ENCODE results near the gene RFX7. TPM values are rescaled to one million over a fixed set of nuclear protein-coding genes. Genes with fewer than 3 reads are reported as not detected.
"Not testable (repeated sequence)": the region's sequence is repeated elsewhere in the genome, so short reads cannot be mapped to it uniquely, and the experiment has no call there.

The RFX7 gene
- total RNA-seq, 3 donors from 2014 or later: 8.3 to 14.8 (median 10.8) TPM

DNA sequence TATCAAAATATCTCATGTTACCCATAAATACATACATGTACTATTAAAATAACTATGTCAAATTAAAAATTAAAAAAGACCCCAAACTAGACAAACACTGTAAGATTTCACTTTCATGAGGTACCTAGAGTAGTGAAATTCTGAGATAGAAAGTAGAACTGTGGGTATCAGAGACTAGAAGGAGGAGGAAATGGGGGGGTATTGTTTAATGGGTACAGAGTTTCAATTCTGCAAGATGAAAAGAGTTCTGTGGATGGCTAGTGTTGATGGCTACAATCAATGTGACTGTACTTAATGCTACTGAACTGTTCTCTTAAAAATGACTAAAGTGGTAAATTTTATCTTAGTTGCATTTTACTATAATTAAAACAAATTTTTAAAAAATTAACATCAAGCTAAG is 36.6 kb downstream of the RFX7 start:
- no peak for DNase-seq (ENCODE audit: low spot score in 2 of 2)
- Histone ChIP-seq H3K36me3 (no peaks in the 10 kb centered on the region), H3K4me3 (no peak overlapping the region), H3K27ac (no peak overlapping the region), H3K4me1 (no peaks in the 10 kb centered on the region), H3K27me3 (no peaks in the 10 kb centered on the region), H3K9me3 (peaks cover 0 to 2% of the 10 kb centered on the region in 2 donors)
- TF ChIP-seq POLR2A (IDR thresholded peaks at IDR 0.05): no peak
- TF ChIP-seq POLR2AphosphoS5 (IDR thresholded peaks at IDR 0.05): no peak
- no peak for TF ChIP-seq CTCF (IDR thresholded peaks at IDR 0.05)
- intact Hi-C loops (cut with DNase I; ENCODE audit: low total_unique reads): no loop called here

- Histone ChIP-seq H3K9me3 (no peaks in the 10 kb centered on the region), H3K27ac (no peak overlapping the region), H3K36me3 (no peaks in the 10 kb centered on the region), H3K4me3 (no peak overlapping the region), H3K4me1 (no peaks in the 10 kb centered on the region), H3K27me3 (no peaks in the 10 kb centered on the region)
- no peak for TF ChIP-seq CTCF (IDR thresholded peaks at IDR 0.05)
- no peak for TF ChIP-seq POLR2A (IDR thresholded peaks at IDR 0.05)
- no peak for TF ChIP-seq POLR2AphosphoS5 (IDR thresholded peaks at IDR 0.05)
- intact Hi-C loops (cut with DNase I; ENCODE audit: low total_unique reads): no loop called here
- no peak for DNase-seq (ENCODE audit: low spot score in 2 of 2)
These were observed 38.4 kb downstream of the RFX7 start for GRCh38 chr15:56205061-56205876.

DNA sequence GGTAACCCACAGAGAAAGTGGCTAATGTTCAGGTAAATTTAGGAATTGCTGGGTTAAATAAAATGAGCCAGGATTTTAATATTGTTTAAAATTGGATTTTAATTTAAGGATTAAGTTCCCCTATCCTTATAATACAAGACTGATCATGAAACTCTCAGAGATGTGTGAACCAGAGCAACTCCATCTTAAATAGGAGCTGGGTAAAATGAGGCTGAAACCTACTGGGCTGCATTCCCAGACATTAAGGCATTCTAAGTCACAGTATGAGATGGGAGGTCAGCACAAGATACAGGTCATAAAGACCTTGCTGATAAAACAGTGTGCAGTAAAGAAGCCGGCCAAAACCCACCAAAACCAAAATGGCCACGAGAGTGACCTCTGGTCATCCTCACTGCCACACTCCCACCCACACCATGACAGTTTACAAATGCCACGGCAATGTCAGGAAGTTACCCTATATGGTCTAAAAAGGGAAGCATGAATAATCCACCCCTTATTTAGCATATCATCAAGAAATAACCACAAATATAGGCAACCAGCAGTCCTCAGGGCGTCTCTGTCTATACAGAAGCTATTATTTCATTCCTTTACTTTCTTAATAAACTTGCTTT is 40.3 kb downstream of the RFX7 start:
- DNase-seq (ENCODE audit: low spot score in 2 of 2); intact Hi-C loops (cut with DNase I; ENCODE audit: low total_unique reads); H3K9me3 ChIP-seq; H3K27ac ChIP-seq; H3K27me3 ChIP-seq; H3K36me3 ChIP-seq; H3K4me3 ChIP-seq; H3K4me1 ChIP-seq: not testable (repeated sequence)

DNA sequence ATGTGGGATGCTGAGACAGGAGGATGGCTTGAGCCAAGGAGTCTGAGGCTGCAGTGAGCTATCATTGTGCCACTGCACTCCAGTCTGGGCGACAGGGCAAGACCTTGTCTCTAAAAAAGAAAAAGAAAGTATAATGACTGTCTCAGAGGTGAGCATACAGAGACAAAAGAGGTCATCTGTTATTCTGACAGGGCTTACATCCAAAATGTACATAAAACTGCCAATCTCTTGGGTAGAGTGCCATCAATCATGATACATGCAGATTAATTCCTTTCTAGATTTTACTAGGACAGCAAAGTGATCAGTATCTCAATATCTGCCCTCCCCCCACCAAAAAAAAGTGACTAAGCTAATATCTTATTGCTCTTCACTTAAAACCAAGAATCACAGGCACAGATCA is 41.0 kb downstream of the RFX7 start:
- no peaks in the 10 kb centered on the region for H3K9me3 ChIP-seq
- no peak overlapping the region for H3K4me3 ChIP-seq
- intact Hi-C loops (cut with DNase I; ENCODE audit: low total_unique reads): no loop called here
- H3K36me3 ChIP-seq: no peaks in the 10 kb centered on the region
- H3K4me1 ChIP-seq: no peaks in the 10 kb centered on the region
- no peaks in the 10 kb centered on the region for H3K27me3 ChIP-seq
- no peak for TF ChIP-seq POLR2AphosphoS5 (IDR thresholded peaks at IDR 0.05)
- no peak for TF ChIP-seq POLR2A (IDR thresholded peaks at IDR 0.05)
- no peak for TF ChIP-seq CTCF (IDR thresholded peaks at IDR 0.05)
- H3K27ac ChIP-seq: no peak overlapping the region
- no peak for DNase-seq (ENCODE audit: low spot score in 2 of 2)

DNA sequence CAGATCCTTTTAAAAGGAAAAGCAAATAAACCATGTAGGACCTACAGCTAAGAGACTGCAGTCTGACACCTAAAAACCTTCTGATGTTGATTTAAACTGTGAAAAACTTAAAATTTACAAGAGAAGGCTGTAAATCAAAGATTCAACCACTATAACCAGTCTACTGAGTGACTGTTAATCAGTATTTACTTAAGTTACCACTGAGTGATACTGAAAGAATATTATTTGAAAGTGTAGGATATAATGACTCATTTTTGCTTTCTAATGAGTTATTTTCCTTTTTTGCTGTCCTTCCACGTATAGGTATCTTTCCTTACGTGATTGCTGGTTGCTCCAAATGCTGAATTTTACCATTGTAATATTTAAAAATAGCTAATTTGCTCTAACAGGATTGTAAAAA is 44.6 kb downstream of the RFX7 start:
- intact Hi-C loops (cut with DNase I; ENCODE audit: low total_unique reads): no loop called here
- DNase-seq (ENCODE audit: low spot score in 2 of 2): no peak

More for the DNA sequence above, 44.6 kb downstream of the RFX7 start:
- Histone ChIP-seq H3K27ac (no peak overlapping the region), H3K4me3 (no peak overlapping the region), H3K9me3 (no peaks in the 10 kb centered on the region), H3K36me3 (no peaks in the 10 kb centered on the region), H3K4me1 (no peaks in the 10 kb centered on the region), H3K27me3 (no peaks in the 10 kb centered on the region)
- TF ChIP-seq CTCF (IDR thresholded peaks at IDR 0.05) (no peak), POLR2AphosphoS5 (IDR thresholded peaks at IDR 0.05) (no peak), POLR2A (IDR thresholded peaks at IDR 0.05) (no peak)

All from breast epithelium (tissue), 4 donors.